IPS DF 4.7 (cell line): ENCODE measurements around the gene USP3.
"Not testable (repeated sequence)": the region's sequence is repeated elsewhere in the genome, so short reads cannot be mapped to it uniquely, and the experiment has no call there.

Experiments
- DNase-seq: peaks from one replicate; pipeline ENCODE4 v3.0.0-alpha.2; 2013; ENCODE audit warnings: low spot score; ENCODE audit errors: extremely low read depth

The USP3 gene

DNA sequence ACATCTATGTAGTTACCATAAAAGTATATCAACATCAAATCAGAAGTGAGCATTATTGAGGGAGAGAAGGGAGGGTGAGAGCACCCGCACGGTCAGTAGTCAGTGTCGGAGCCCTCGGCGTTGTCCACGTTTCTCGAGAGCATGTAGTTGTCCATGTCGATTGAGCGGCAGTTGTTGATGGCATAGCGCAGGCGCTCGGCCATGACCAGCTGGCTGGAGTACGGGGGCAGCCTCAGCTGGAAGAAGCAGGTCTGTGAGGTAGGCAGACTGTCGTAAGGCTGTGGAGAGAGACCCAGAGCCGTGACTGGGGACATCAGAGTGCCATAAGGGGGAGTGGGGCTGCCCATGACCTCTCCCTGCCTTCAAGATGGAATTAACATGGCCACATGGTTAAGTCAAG, 104.6 kb downstream of the USP3 start:
- DNase-seq: no peak

DNA sequence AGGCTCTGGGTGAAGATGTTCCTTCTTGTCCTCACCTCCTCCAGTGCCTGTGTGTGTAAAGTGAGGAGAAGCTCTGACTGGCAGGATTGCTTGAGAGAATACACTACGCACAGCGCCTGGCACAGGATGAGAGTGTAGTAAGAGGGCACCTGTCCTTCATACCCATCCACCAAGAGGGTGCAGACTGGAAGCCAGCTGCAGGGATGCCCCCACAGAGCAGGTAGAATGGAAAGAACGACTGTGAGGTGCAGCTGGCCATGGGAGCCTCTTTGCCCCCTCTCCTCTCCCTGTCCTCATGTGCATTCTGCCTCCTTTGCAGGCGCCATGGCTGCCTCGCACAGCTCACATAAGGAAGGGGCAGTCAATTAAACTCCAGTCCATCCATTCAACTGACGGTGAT, 105.1 kb downstream of the USP3 start:
- DNase-seq: no peak

DNA sequence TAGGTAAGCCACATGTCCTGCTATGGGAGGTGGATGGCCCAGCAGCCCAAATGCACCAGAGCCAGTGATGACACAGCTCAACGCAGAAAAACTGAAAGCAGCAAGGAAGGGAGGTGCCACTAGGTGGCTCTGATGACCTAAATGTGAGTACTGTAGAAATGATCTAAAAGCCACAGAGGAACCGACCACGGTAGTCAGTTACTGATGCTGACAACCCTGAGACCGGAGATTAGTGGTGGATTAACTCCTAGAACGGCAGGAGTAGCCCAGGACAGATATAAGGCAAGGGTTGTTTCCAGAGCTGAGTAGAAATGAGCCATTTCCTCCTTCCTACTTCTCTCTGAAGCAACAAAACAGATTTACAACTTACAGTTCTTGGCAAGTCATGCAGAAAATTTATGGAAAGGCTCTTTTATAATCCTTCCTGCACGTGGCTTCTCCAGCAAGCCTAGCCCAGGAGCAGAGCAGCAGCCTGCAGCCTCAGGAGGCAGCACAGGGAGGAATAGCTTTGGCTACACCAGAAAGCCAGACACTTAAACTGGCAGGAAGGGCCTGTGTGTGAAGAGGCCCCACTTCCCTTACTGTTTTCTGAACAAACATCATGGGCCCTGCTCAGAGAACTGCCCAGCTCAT, 105.9 kb downstream of the USP3 start:
- no peak for DNase-seq

DNA sequence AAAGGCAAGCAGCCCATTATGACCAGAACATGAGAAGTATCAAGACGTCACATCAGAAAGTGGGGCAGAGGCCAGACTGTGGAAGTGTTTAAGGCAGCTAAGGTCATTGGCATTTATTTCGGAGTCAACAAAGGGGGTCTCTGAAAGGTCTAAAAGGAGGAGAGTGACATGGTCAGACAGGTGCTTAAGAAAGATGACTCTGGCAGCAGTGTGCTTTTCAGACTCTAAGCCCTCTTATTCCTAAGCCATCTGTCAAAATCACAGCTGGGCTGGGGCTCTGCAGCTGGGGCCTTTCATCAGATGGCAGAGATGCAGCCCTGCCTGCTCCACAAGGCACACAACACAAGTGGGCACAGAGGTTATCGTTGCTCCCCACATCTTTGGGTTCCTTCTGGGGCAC, 106.8 kb downstream of the USP3 start:
- DNase-seq: no peak

DNA sequence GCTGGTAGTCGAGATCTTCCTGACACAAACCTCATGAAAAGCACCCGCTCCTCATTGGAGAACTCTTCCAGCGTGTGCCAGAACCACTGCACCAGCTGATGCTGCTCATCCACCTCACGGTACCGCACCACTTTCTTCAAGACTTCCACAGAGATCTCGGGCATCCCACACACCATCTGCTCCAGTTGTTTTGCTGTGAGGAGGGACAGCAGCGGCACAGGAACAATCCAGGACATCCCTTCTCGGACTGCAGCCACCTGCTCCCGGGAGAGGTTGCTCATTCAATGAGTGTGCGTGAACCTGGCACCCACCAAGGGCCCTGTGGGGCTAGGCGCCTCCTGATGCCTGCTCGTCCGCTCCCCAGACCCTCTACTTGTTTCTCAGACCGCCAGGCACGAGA, 107.9 kb downstream of the USP3 start:
- no peak for DNase-seq

DNA sequence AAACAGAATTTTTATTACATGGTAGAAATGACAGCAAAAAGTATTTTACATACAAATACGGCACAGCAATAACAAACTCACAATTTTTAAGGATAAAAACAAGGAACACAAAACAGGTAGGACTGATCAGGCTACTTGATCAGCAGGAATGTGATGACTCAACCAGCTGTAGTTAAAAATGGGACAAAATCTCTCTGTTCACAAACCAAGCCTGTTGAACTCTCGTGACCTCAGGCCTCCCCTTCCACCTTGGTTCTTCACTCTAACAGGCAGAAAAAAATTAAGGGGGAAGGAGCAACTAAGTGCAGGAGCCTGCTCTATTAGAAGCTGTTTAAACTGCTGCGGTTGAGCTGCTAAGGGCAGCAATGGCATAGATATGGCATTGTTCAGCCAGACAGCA, 111.5 kb downstream of the USP3 start:
- no peak for DNase-seq

DNA sequence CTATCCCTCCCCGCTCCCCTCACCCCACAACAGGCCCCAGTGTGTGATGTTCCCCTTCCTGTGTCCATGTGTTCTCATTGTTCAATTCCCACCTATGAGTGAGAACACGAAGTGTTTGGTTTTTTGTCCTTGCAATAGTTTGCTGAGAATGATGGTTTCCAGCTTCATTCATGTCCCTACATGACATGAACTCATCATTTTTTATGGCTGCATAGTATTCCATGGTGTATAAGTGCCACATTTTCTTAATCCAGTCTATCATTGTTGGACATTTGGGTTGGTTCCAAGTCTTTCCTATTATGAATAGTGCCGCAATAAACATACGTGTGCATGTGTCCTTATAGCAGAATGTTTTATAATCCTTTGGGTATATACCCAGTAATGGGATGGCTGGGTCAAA, 112.8 kb downstream of the USP3 start:
- not testable (repeated sequence) for DNase-seq

DNA sequence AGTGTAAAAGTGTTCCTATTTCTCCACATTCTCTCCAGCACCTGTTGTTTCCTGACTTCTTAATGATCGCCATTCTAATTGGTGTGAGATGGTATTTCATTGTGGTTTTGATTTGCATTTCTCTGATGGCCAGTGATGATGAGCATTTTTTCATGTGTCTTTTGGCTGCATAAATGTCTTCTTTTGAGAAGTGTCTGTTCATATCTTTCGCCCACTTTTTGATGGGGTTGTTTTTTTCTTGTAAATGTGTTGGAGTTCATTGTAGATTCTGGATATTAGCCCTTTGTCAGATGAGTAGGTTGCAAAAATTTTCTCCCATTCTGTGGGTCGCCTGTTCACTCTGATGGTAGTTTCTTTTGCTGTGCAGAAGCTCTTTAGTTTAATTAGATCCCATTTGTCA, 113.2 kb downstream of the USP3 start:
- not testable (repeated sequence) for DNase-seq

DNA sequence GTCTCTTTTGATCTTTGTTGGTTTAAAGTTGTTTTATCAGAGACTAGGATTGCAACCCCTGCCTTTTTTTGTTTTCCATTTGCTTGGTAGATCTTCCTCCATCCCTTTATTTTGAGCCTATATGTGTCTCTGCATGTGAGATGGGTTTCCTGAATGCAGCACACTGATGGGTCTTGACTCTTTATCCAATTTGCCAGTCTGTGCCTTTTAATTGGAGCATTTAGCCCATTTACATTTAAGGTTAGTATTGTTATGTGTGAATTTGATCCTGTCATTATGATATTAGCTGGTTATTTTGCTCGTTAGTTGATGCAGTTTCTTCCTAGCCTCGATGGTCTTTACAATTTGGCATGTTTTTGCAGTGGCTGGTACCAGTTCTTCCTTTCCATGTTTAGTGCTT, 116.4 kb downstream of the USP3 start:
- DNase-seq: not testable (repeated sequence)

DNA sequence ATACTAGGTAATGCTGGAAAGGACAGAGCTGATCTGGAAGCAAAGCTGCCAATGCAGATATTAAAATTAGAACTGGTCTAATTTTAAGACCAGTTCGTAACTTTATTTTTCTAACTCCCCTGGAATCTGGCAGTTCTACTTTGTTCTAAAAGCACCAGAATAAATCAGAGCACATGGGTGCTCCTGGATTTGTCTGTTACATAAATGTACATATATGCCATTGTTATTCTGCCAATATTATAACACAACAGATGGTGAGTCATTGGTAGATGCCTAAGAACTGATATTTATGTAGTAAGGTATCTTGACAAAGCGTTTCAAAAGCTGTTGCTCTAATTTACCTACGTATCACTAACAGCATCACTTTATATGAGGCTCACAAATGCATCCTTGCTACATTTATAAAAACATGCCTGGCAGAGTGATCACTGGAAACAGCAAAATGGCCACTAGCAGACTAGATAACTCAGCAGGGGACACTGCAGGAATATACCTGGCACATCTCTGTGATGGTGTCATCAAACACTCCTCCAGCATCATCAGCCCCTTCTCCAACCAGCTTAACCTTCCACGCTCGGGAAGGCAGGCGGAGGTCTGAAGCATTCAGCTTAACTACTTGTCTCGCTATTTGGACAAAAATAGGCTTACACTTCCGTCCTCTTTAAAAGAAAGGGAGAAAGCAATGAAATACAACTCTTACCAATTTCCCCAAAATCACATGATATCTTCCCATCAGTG, 119.0 kb downstream of the USP3 start:
- no peak for DNase-seq

DNA sequence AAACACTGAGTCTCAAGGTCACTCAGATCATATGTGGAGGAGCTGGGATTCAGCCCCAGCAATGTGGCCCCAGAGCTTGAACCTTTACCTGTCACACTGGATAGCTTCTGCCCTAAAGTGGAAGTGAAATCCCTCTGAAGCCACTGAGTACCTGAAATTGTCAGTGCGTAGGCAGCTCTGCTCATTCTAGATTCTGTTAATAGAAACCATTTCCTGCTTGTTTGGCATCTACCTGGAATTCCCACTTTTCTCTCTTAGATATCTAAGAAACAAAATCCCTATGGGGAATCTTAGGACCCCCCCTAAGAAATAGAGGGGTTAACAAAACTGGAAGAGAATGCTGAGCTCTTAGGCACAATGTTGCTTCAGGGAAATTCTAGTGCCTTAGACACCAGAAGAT, 122.6 kb downstream of the USP3 start:
- no peak for DNase-seq

DNA sequence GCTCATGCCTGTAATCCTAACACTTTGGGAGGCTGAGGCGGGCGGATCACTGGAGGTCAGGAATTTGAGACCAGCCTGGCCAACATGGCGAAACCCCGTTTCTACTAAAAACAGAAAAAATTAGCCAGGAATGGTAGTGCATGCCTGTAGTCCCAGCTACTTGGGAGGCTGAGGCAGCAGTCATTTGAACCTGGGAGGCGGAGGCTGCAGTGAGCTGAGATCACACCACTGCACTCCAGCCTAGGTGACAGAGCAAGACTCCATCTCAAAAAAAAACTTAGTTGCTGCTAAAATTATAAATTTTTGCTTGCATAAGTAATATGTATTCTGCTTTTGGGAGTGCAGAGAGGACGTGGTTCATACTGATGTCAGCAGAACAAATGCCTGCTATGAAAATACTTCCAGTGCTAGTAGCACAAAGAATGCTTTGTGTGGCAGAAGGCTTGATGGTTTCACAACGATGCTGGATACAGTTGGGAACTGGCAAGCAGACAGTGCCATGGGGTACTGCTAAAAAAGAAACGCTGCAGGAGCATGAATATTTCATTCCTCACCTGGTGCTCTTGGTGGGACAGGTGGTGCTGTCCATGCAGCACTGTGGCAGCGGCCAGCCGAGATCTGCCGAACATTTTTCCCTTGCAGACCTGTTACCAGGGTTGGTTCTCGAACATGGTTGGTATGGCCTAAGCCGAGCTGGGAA, 123.9 kb downstream of the USP3 start:
- DNase-seq: no peak

DNA sequence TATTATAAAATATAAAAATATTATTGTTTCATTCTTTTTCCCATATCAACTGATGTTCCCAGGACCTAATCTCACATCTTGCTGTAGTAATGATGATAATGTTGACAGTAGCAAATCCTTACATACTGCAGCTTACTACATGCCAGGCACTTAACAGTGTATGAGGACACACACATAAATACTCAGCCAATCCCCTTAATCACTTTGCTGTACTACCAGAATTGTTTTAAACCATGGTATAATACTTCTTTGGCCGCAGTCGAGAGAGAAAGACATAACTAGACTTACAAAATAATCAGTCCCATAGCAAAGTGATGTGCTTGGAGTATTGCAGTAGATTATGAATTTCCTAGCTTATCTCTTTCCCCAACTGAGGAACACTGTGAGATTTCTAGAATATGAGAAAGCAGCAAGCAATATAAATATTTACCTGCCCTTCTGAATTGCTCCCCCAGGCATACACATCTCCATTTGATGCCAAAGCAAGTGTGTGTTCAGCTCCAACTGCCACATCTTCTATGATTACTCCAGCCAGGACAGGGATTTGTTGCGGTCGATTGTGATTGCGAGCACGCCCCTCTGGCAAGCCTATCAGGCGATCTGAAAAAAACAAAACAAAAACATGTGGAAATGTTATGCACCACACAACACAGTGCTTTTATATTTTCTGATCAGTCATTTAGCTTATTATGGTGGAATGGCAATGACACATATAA, 125.8 kb downstream of the USP3 start:
- DNase-seq: no peak

DNA sequence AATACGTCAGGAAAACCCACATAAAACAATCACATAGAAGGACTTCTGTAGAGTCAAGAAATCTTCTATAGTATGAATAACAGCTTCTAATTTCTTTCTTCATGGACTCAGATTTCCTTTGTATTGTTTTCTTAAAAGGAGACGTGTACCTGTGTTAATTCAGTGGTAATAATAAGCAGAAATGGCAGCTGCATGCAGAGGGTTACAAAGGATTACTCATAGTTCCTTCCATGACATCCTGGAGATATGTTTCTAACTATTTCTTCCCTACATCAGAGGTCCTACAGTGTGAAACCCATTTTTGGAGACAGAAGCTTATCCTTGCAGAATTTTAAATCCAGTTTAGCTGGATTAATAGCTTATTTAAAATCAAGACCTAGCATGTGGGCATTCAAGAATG, 128.9 kb downstream of the USP3 start:
- DNase-seq: no peak

DNA sequence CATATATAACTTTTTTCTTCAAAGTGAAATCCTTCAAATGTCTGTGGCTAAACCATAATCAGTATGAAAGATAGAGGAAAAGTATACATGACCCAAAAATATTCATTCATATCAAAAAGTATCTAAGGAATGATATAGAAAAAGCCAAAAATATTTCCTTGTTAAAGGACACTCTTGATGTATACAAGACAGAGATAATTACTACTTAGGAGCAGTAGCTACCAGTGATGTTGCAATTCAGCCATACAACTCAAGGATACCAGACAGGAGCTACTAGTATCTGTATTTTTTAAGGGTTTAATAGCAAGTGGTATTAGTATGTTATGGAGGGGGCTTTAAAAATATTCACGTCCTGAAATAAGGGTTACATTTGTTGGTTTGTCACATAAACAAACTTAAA, 129.8 kb downstream of the USP3 start:
- DNase-seq: no peak

DNA sequence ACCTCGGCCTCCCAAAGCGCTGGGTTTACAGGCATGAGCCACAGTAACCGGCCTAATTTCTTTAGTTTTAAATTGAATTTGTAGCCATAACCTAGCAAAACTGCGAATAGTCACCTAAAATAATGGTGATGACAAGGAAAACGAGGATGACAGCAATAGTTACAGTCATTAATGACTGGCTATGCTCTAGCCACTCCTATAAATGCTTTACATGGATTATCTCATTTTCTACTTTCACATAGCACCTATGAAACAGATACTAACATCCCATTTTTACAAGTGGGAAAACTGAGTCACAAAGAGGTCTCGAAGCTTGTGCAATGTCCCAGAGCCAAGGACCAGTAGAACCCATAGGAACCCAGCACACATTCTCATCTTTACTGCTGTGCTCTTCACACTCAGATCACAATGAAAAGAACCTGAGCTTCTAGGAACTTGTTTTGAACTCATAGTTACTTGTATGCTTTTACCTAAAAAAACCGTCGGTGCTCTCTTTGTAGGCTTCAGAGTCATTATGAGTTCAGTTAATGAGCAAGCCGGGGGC, 132.2 kb downstream of the USP3 start:
- no peak for DNase-seq

DNA sequence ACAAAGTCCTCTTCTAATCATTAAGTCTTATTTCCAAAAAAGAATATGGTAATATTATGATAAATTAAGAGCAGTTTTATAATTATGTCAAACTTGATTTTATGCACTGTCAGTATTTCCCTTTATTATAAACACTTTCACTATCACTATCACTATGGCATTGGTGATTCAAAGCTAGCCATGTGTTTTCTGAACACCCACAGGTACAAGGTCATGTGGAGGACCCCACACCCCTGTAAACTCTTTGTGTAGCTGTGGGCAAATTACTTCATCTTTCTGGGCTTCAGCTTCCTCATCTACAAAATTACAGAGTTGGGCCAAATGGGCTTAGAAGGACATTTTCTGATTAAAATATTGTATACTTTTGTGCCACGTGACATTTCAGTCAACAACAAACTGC, 134.4 kb downstream of the USP3 start:
- DNase-seq: no peak

DNA sequence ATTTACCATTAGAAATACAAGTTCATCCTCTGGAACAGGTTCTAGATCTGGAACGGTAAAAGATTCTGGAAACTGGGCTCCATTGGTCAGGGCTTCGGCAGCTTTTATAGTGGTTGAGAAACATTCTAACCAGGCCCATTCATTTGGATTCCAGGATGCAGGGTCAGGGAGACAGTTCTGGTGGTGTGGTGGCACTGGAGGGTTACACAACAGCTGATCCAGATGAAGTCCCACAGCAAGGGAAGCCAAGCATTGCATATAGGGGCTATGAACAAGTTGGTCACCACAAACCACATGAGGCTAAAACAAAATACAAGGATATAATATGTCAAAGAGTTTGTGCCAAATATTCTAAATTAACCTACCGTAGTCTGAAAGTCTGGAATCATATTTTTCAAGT, 135.8 kb downstream of the USP3 start:
- no peak for DNase-seq
